Osteoblast (primary cell): Measurements from ENCODE around the gene TBCD. TPM values are rescaled to one million over a fixed set of nuclear protein-coding genes. Genes with fewer than 3 reads are reported as not detected.

Experiments
- DNase-seq: peaks from one replicate; pipeline ENCODE4 v3.0.0; 2011; ENCODE audit warnings: low spot score, mixed read lengths; ENCODE audit not compliant: insufficient read length; ENCODE audit errors: missing footprints
- H2AFZ ChIP-seq: 2 replicates; pipeline ENCODE4 v1.6.0; 2011; ENCODE audit warnings: mild to moderate bottlenecking, low read length
- H3K27ac ChIP-seq: 2 replicates; pipeline ENCODE4 v1.5.1; 2011; ENCODE audit warnings: mild to moderate bottlenecking, low read depth, low read length, moderate library complexity
- H3K27me3 ChIP-seq: 2 replicates; pipeline ENCODE4 v1.6.0; 2012; ENCODE audit warnings: mild to moderate bottlenecking, control low read depth, inconsistent platforms, low read length, moderate library complexity; ENCODE audit not compliant: insufficient read depth
- H3K36me3 ChIP-seq: 2 replicates; pipeline ENCODE4 v1.5.1; 2011; ENCODE audit warnings: mild to moderate bottlenecking, low read length, control low read depth, moderate library complexity; ENCODE audit not compliant: insufficient read depth
- H3K4me1 ChIP-seq: 2 replicates; pipeline ENCODE4 v1.5.1; 2011; ENCODE audit warnings: mild to moderate bottlenecking, low read length, control low read depth, moderate library complexity; ENCODE audit not compliant: insufficient read depth
- H3K4me2 ChIP-seq: 2 replicates; pipeline ENCODE4 v1.6.0; 2011; ENCODE audit warnings: mild to moderate bottlenecking, low read length; ENCODE audit not compliant: insufficient read depth
- H3K4me3 ChIP-seq: fragments of 200-600 bp; sonication (generic); 3 replicates; pipeline ENCODE4 v1.5.1; 2012; ENCODE audit warnings: mild to moderate bottlenecking, low read length, inconsistent platforms; ENCODE audit not compliant: insufficient read depth
- H3K79me2 ChIP-seq: 2 replicates; pipeline ENCODE4 v1.6.0; 2012; ENCODE audit warnings: mild to moderate bottlenecking, low read length, control low read depth, inconsistent platforms; ENCODE audit not compliant: insufficient read depth
- H3K9me3 ChIP-seq: 2 replicates; pipeline ENCODE4 v1.5.1; 2011; ENCODE audit warnings: low read depth, low read length, control low read depth
- H4K20me1 ChIP-seq: 2 replicates; pipeline ENCODE4 v1.6.0; 2012; ENCODE audit warnings: mild to moderate bottlenecking, low read length, control low read depth; ENCODE audit not compliant: insufficient read depth
- CTCF ChIP-seq: IDR thresholded peaks from 2 replicates; pipeline ENCODE4 v1.5.1; 2011; ENCODE audit warnings: mild to moderate bottlenecking, low read depth, low read length, moderate library complexity; ENCODE audit errors: extremely low read depth
- total RNA-seq: library from RNA; depleted of rRNA; stranded (reverse); fragments of >200 nt; gene quantifications from 2 replicates; pipeline ENCODE4 v1.2.3, GENCODE V29; 2012

The TBCD gene
- total RNA-seq, 1 donor, result 29.0 TPM

- H3K4me3 ChIP-seq, result peak overlapping the region; percentile 49
- H3K9me3 ChIP-seq, result no peaks in the 10 kb centered on the region
- H3K27me3 ChIP-seq, result no peaks in the 10 kb centered on the region
- peaks cover 7% of the 10 kb centered on the region for H3K36me3 ChIP-seq
- H3K4me1 ChIP-seq, result peaks cover 2% of the 10 kb centered on the region
- H3K27ac ChIP-seq, result peak overlapping the region; percentile 76
- TF ChIP-seq CTCF, result no peak
- peak overlapping the region; percentile 65 for H2AFZ ChIP-seq
- no peaks in the 10 kb centered on the region for H4K20me1 ChIP-seq
- DNase-seq, result no peak
- H3K4me2 ChIP-seq, result no peak overlapping the region
- peaks cover 9% of the 10 kb centered on the region for H3K79me2 ChIP-seq
These were observed 149.5 kb downstream of the TBCD start for GRCh38 chr17:82901356-82901755.

DNA sequence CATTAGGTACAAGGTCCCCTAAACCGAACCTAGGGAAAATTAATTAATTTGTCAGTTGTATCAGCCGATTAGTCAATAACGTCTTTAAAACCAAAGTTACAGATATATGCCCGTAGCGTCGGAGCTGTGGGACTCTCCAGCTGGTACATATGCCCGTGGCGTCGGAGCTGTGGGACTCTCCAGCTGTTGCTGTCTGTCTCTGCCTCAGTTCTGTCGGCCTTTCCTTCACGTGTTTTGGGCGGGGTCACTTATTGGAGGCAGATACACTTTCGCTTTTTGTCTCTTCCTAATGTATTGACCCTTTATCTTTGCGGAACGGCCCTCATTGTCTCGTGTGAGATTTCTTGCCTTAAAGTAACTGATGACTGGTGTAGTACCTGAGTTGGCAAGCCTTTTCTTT is 150.0 kb downstream of the TBCD start:
- no peaks in the 10 kb centered on the region for H4K20me1 ChIP-seq
- no peak for TF ChIP-seq CTCF
- DNase-seq, result no peak

DNA sequence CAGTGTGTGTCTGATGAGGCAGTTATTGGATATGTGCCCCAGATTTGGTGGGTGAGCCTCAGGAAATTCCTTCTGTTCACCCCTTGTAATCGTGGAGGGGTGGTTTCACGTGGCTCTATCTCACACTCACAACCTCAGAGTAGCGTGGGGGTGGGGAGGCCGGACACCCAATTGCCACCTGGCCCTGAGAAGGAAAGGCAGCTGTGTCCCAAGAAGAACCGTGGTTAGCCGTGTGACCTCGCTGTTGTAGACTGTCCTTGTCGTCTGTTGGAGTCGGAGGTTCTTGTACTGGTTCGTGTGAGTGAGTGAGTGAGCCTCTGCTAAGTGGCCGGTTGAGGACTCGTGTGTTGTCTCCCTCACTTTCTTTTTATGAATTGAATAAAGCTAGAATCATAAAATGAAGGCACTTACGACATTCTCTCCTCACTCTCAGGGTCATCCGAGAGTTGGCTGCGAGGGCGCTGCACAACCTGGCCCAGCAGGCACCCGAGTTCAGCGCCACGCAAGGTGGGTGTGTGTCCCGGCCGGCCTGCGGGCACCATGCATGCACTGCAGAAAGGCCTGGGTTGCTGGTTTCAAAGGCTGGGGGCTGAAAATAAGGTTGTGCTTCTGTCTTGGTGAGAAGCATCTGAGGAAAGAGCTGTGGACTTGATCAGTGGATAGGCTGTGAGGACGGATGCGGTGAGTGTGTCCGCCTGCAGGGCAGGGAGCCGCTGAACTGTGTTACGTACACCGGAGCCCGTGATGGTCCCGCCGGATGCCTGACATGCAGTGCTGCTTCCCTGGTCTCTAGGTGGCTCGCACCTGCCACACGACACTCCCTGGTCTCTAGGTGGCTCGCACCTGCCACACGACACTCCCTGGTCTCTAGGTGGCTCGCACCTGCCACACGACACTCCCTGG is 151.4 kb downstream of the TBCD start:
- TF ChIP-seq CTCF, result no peak

More for the DNA sequence above, 150.0 kb downstream of the TBCD start:
- Histone ChIP-seq H3K27ac (no peak overlapping the region), H2AFZ (no peak overlapping the region), H3K4me1 (peaks cover 2% of the 10 kb centered on the region), H3K27me3 (no peaks in the 10 kb centered on the region), H3K4me3 (no peak overlapping the region), H3K36me3 (peaks cover 7% of the 10 kb centered on the region), H3K9me3 (no peaks in the 10 kb centered on the region), H3K79me2 (peaks cover 9% of the 10 kb centered on the region), H3K4me2 (no peak overlapping the region)

GRCh38 chr17:82905130-82905529 is 153.3 kb downstream of the TBCD start:
- Histone ChIP-seq H3K4me3 (no peak overlapping the region), H3K9me3 (no peaks in the 10 kb centered on the region), H3K4me2 (no peak overlapping the region), H4K20me1 (no peaks in the 10 kb centered on the region), H3K36me3 (peaks cover 7% of the 10 kb centered on the region), H3K4me1 (peaks cover 2% of the 10 kb centered on the region), H3K79me2 (peaks cover 2% of the 10 kb centered on the region), H3K27ac (no peak overlapping the region), H3K27me3 (no peaks in the 10 kb centered on the region), H2AFZ (no peak overlapping the region)
- no peak for DNase-seq
- no peak for TF ChIP-seq CTCF

More for the DNA sequence above, 151.4 kb downstream of the TBCD start:
- no peak for DNase-seq
- Histone ChIP-seq H3K27me3 (no peaks in the 10 kb centered on the region), H2AFZ (no peak overlapping the region), H3K27ac (no peak overlapping the region), H3K4me2 (no peak overlapping the region), H4K20me1 (no peaks in the 10 kb centered on the region), H3K79me2 (peaks cover 9% of the 10 kb centered on the region), H3K4me3 (no peak overlapping the region), H3K4me1 (peaks cover 2% of the 10 kb centered on the region), H3K9me3 (no peaks in the 10 kb centered on the region), H3K36me3 (peaks cover 7% of the 10 kb centered on the region)
